Natural killer cell (primary cell): ENCODE data around the gene KSR1. TPM values are rescaled to one million over a fixed set of nuclear protein-coding genes. Genes with fewer than 3 reads are reported as not detected.
A peak's percentile ranks its signal among the peaks of the same experiment; 100 is the strongest.

Experiments
- ATAC-seq, 3 donors: fragments of 150-1000 bp in 2 of 3; fragments of 200-7000 bp in 1 of 3; cut with Tn5 transposase; 1 replicate in 1 of 3; 2 replicates in 2 of 3; pipeline ENCODE4 v1.10.0; 2021; ENCODE audit warnings: mild to moderate bottlenecking in 2 of 3, moderate library complexity in 2 of 3
- DNase-seq, 2 donors: peaks; one replicate each; pipeline versions ENCODE4 v3.0.0 to v3.0.0-alpha.2; 2013 to 2021; ENCODE audit warnings: mixed read lengths in 1 of 2
- H3K27ac ChIP-seq: one replicate; pipeline ENCODE4 v1.5.1; 2013; ENCODE audit warnings: mild to moderate bottlenecking, low read length
- H3K27me3 ChIP-seq: one replicate; pipeline ENCODE4 v1.6.1; 2013; ENCODE audit warnings: low read length; ENCODE audit not compliant: control insufficient read depth, insufficient read depth
- H3K36me3 ChIP-seq: one replicate; pipeline ENCODE4 v1.6.1; 2013; ENCODE audit warnings: low read length; ENCODE audit not compliant: control insufficient read depth, insufficient read depth
- H3K4me1 ChIP-seq: one replicate; pipeline ENCODE4 v1.6.1; 2013; ENCODE audit warnings: low read length; ENCODE audit not compliant: control insufficient read depth, insufficient read depth
- H3K4me3 ChIP-seq: one replicate; pipeline ENCODE4 v1.5.1; 2013; ENCODE audit warnings: low read length
- H3K9me3 ChIP-seq: one replicate; pipeline ENCODE4 v1.6.1; 2013; ENCODE audit warnings: low read length; ENCODE audit not compliant: control insufficient read depth, insufficient read depth
- H3K27ac Mint-ChIP-seq, 2 donors: one replicate each; pipeline ENCODE4 v1.8.0; 2022; ENCODE audit warnings: mild to moderate bottlenecking in 2 of 2, mixed read lengths in 2 of 2, moderate library complexity in 1 of 2
- H3K27me3 Mint-ChIP-seq, 2 donors: one replicate each; pipeline ENCODE4 v1.8.0; 2022; ENCODE audit warnings: low read depth in 2 of 2, mixed read lengths in 2 of 2
- H3K36me3 Mint-ChIP-seq: one replicate; pipeline ENCODE4 v1.8.0; 2022; ENCODE audit warnings: mixed read lengths
- H3K4me1 Mint-ChIP-seq, 2 donors: one replicate each; pipeline ENCODE4 v1.8.0; 2022; ENCODE audit warnings: mixed read lengths in 2 of 2
- H3K4me3 Mint-ChIP-seq: one replicate; pipeline ENCODE4 v1.8.0; 2022; ENCODE audit warnings: mild to moderate bottlenecking, moderate library complexity, mixed read lengths
- H3K9me3 Mint-ChIP-seq, 2 donors: one replicate each; pipeline ENCODE4 v1.8.0; 2022; ENCODE audit warnings: mixed read lengths in 2 of 2
- WGBS: methylation state at CpG from one replicate; pipeline ENCODE4 v1.1.7; 2013; ENCODE audit warnings: missing lambda C conversion rate; ENCODE audit not compliant: insufficient coverage; 5-methylcytosine and 5-hydroxymethylcytosine counted together
- intact Hi-C: fragments of 100-400 bp; cut with micrococcal nuclease; formaldehyde crosslinking; loops from one replicate; pipeline ENCODE4 v1.14.2; 2022
- total RNA-seq, 4 donors: library from RNA; stranded (reverse); fragments of 120-200 nt in 1 of 4; gene quantifications; one replicate each; pipeline versions ENCODE4 v1.2.3 to v1.2.4, GENCODE V29; 2013 to 2022
- TF ChIP-seq, protein P1 (sequence below): fragments of 200-600 bp; IDR thresholded peaks from one replicate; pipeline ENCODE4 v1.8.0; 2022; ENCODE audit warnings: antibody characterized with exemption

The KSR1 gene
- total RNA-seq, 3 donors from 2014 or later (not counting 1 experiment from before 2014, with no cell fraction given) = 46.4 to 63.1 (median 59.2) TPM

DNA sequence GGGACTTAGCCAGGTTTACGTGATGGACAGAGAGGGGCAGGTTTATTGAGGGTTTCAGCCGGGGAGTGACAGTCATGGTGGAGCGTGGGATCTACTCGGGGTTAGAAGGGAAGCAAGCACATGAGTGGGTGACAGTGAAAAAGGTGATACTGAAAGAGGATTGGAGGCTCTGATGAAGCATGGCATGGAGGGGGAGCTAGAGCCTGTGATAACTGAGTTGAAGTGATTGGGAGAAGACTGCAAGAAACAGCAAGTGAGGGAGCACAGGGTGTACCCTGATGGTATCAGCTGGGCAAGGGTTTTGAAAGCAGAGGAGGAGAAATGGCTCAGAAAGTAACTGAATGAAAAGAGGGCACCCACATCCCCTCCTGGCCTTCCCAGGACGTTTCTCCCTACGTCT lies 6.7 kb upstream of the KSR1 start:
- H3K27me3 Mint-ChIP-seq = peaks cover 0 to 3% of the 10 kb centered on the region in 2 donors
- H3K27ac Mint-ChIP-seq = no peak overlapping the region
- no peak for ATAC-seq
- no peaks in the 10 kb centered on the region for H3K9me3 ChIP-seq
- H3K4me1 Mint-ChIP-seq = no peaks in the 10 kb centered on the region
- H3K27ac ChIP-seq = no peak overlapping the region
- no peak overlapping the region for H3K4me3 Mint-ChIP-seq
- H3K27me3 ChIP-seq = no peaks in the 10 kb centered on the region
- H3K36me3 Mint-ChIP-seq = no peaks in the 10 kb centered on the region
- peaks cover 5% of the 10 kb centered on the region for H3K4me1 ChIP-seq
- no peaks in the 10 kb centered on the region for H3K36me3 ChIP-seq
- intact Hi-C loops = no loop called here
- TF ChIP-seq, protein P1, sequence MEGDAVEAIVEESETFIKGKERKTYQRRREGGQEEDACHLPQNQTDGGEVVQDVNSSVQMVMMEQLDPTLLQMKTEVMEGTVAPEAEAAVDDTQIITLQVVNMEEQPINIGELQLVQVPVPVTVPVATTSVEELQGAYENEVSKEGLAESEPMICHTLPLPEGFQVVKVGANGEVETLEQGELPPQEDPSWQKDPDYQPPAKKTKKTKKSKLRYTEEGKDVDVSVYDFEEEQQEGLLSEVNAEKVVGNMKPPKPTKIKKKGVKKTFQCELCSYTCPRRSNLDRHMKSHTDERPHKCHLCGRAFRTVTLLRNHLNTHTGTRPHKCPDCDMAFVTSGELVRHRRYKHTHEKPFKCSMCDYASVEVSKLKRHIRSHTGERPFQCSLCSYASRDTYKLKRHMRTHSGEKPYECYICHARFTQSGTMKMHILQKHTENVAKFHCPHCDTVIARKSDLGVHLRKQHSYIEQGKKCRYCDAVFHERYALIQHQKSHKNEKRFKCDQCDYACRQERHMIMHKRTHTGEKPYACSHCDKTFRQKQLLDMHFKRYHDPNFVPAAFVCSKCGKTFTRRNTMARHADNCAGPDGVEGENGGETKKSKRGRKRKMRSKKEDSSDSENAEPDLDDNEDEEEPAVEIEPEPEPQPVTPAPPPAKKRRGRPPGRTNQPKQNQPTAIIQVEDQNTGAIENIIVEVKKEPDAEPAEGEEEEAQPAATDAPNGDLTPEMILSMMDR = no peak
- no peak for DNase-seq
- no peak overlapping the region for H3K4me3 ChIP-seq
- WGBS = 90% methylated on average over 6 of the region's 6 CpGs
- H3K9me3 Mint-ChIP-seq = no peaks in the 10 kb centered on the region

DNA sequence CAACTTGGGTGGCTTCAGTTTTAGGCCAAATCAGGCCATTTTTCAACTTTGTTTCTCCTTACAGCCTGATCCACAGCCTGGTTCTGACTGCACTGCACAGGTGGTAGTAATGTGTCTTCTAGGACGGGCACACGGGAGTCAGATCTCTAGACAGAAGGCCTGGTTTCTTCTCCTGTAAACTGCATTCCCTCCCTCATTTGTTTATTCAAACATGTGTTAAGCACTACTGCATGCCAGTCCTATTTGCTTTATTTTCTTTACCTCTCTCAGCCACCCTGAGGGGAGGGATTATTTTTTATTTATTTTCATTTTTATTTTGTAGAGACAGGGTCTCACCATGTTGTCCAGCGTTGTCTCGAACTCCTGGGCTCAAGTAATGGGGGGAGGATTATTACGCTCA lies 6.3 kb upstream of the KSR1 start:
- no peak overlapping the region for H3K27ac ChIP-seq
- Mint-ChIP-seq H3K9me3 (no peaks in the 10 kb centered on the region), H3K27ac (no peak overlapping the region), H3K27me3 (peaks cover 0 to 3% of the 10 kb centered on the region in 2 donors), H3K4me1 (peaks cover 0 to 1% of the 10 kb centered on the region in 2 donors), H3K36me3 (no peaks in the 10 kb centered on the region), H3K4me3 (no peak overlapping the region)
- no peaks in the 10 kb centered on the region for H3K9me3 ChIP-seq
- 94% methylated on average over 5 of the region's 5 CpGs for WGBS
- no peaks in the 10 kb centered on the region for H3K36me3 ChIP-seq
- no peak overlapping the region for H3K4me3 ChIP-seq
- TF ChIP-seq, protein P1 = no peak
- no peaks in the 10 kb centered on the region for H3K27me3 ChIP-seq
- ATAC-seq (no peak), DNase-seq (no peak)
- peaks cover 5% of the 10 kb centered on the region for H3K4me1 ChIP-seq
- intact Hi-C loops = no loop called here

DNA sequence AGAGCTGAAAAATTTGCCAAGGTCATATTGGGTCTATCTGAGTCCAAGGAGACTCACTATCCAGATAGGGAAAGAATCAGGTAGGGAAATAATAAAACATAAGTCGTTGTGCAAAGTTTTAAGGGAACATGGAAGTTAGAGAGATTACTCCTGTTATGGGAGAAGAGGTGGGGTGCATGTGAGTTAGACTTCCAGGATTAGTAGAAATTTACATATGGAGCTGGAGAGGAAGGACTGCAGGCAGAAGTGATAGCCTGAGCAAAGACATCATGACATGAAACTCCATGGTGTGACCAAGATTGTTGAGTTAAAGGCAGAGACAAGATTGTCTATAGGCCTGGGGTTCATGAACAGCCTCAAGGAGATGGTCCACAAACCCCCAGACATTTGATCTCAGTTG lies 5.8 kb upstream of the KSR1 start:
- no peak for DNase-seq
- H3K27me3 ChIP-seq = no peaks in the 10 kb centered on the region
- Mint-ChIP-seq H3K4me1 (peaks cover 0 to 5% of the 10 kb centered on the region in 2 donors), H3K27me3 (peaks cover 0 to 3% of the 10 kb centered on the region in 2 donors), H3K36me3 (no peaks in the 10 kb centered on the region), H3K27ac (no peak overlapping the region), H3K9me3 (no peaks in the 10 kb centered on the region), H3K4me3 (no peak overlapping the region)
- H3K27ac ChIP-seq = no peak overlapping the region
- H3K4me1 ChIP-seq = peaks cover 5% of the 10 kb centered on the region
- whole genome bisulfite sequencing = 77% methylated on average over 1 of the region's 1 CpG
- H3K4me3 ChIP-seq = no peak overlapping the region
- H3K9me3 ChIP-seq = no peaks in the 10 kb centered on the region
- intact Hi-C loops = no loop called here
- no peak for ATAC-seq
- TF ChIP-seq, protein P1 = no peak
- no peaks in the 10 kb centered on the region for H3K36me3 ChIP-seq

DNA sequence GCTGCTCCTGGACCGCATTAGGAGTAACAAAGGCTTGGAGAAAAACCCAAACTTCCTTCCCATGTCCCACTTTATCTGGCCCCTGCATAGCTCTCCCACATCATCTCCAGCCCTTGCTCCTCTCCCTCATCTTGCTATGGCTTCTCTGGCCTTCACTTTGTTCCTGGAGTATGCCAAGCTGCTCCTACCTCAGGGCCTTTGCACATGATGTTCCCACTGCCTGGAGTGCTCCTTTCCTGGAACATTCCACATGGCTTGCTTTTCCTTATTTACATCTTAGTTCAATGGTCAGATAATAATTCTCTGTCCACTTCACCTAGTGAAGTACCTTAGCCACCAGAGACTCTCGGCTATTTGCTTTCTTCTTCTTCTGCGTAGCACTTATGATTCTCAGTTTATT lies 4.3 kb upstream of the KSR1 start:
- DNase-seq (no peak), ATAC-seq (no peak)
- H3K4me3 Mint-ChIP-seq = no peak overlapping the region
- peaks cover 0 to 3% of the 10 kb centered on the region in 2 donors for H3K27me3 Mint-ChIP-seq
- intact Hi-C loops = no loop called here
- no peaks in the 10 kb centered on the region for H3K36me3 Mint-ChIP-seq
- TF ChIP-seq, protein P1 = no peak
- H3K27ac Mint-ChIP-seq = peak overlapping the region in 1 of 2 donors; percentile 19
- Histone ChIP-seq H3K9me3 (no peaks in the 10 kb centered on the region), H3K36me3 (no peaks in the 10 kb centered on the region), H3K4me1 (peaks cover 12% of the 10 kb centered on the region), H3K4me3 (no peak overlapping the region), H3K27ac (no peak overlapping the region), H3K27me3 (no peaks in the 10 kb centered on the region)
- H3K9me3 Mint-ChIP-seq = no peaks in the 10 kb centered on the region
- peaks cover 0 to 9% of the 10 kb centered on the region in 2 donors for H3K4me1 Mint-ChIP-seq
- WGBS = 96% methylated on average over 1 of the region's 3 CpGs
